Measurements from ENCODE around the gene CLEC2A. TPM values are rescaled to one million over a fixed set of nuclear protein-coding genes. Genes with fewer than 3 reads are reported as not detected.

The CLEC2A gene
- total RNA-seq, 2 experiments from 2014 or later, result not detected

DNA sequence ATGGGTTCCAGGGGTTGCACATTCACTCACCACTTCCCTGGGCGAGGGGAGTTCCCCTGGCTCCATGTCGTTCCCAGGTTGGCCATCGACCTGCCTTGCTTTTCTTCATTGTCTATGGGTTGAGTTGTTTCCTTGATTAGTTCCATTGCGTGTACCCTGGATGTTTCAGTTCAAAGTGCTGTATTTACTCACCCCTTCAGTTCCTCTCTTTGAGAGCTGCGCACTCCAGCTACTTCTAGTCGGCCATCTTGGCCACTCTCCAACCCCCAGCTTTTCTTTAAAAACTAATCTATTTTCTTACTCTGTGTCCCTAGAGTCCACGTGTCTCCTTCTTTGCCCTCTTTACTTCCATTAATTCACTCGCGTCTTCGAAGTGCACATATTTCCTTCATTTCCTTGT lies 11.7 kb downstream of the CLEC2A start:
- ChIA-PET CTCF (ENCODE audit: unreplicated experiment) (no interaction called here), POLR2A (interaction anchor here (1.5 kb wide), 1 partner anchor 90 kb away, joined by 5 read pairs; no protein-coding TSS in a partner anchor)
- H3K4me1 ChIP-seq (ENCODE audit: insufficient read depth, low read length, poor library complexity, severe bottlenecking), result no peaks in the 10 kb centered on the region
- no peaks in the 10 kb centered on the region for H3K79me2 ChIP-seq (ENCODE audit: insufficient read depth, low read depth, low read length)
- no peak overlapping the region for H2AFZ ChIP-seq (ENCODE audit: low read length)
- H3K27ac ChIP-seq (ENCODE audit: low read depth, low read length, poor library complexity, severe bottlenecking), result no peak overlapping the region
- H3K9me2 ChIP-seq (ENCODE audit: insufficient read depth, low read length), result no peaks in the 10 kb centered on the region
- H3K9me3 ChIP-seq (ENCODE audit: low read length), result no peaks in the 10 kb centered on the region
- no peaks in the 10 kb centered on the region for H3K36me3 ChIP-seq (ENCODE audit: insufficient read depth, low read length)
- intact Hi-C loops (cut with micrococcal nuclease; ENCODE audit: unreplicated experiment), result loop anchor here (10.0 kb wide), 1 partner anchor 224 kb away; no protein-coding TSS in a partner anchor
- TF ChIP-seq EZH2phosphoT487 (IDR thresholded peaks at IDR 0.05; ENCODE audit: borderline replicate concordance, low read depth, low read length), result no peak
- TF ChIP-seq, protein P1, sequence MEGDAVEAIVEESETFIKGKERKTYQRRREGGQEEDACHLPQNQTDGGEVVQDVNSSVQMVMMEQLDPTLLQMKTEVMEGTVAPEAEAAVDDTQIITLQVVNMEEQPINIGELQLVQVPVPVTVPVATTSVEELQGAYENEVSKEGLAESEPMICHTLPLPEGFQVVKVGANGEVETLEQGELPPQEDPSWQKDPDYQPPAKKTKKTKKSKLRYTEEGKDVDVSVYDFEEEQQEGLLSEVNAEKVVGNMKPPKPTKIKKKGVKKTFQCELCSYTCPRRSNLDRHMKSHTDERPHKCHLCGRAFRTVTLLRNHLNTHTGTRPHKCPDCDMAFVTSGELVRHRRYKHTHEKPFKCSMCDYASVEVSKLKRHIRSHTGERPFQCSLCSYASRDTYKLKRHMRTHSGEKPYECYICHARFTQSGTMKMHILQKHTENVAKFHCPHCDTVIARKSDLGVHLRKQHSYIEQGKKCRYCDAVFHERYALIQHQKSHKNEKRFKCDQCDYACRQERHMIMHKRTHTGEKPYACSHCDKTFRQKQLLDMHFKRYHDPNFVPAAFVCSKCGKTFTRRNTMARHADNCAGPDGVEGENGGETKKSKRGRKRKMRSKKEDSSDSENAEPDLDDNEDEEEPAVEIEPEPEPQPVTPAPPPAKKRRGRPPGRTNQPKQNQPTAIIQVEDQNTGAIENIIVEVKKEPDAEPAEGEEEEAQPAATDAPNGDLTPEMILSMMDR (conservative IDR thresholded peaks at IDR 0.05; ENCODE audit: low read length), result no peak
- no peaks in the 10 kb centered on the region for H4K20me1 ChIP-seq (ENCODE audit: insufficient read depth, low read length)
- H3K4me2 ChIP-seq (ENCODE audit: low read length), result no peak overlapping the region
- BruUV-seq (replicated peaks), result no TSS peak
- no peak for DNase-seq (ENCODE audit: low spot score)
- H3K4me3 ChIP-seq (ENCODE audit: low read depth, low read length, poor library complexity, severe bottlenecking), result no peak overlapping the region

DNA sequence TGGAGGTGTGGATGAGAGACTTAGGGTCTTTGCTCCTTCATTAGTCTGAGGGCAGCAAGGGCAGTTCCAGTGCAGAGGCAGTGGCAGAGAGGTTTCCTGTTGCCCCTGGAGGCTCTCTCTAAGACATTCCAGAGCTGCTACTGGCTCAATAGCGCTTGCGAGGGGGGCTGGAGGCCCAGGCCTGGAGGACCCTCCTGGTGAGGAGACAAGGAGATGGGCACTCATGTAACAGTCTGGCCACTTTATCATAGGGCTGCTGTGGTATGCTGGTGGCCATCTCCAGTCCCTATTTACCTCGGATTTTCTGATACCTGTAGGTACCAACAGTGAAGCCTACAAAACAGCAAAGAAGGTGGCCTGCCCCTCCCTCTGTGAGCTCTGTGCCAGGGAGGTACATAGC lies 12.7 kb downstream of the CLEC2A start:
- BruUV-seq (replicated peaks), result no TSS peak
- ChIA-PET CTCF (ENCODE audit: unreplicated experiment) (no interaction called here), POLR2A (interaction anchor here (0.7 to 1.5 kb wide), 2 partner anchors 89 to 159 kb away, joined by 3 to 5 read pairs; partner anchors contain the start of gene CD69)
- Histone ChIP-seq H2AFZ (ENCODE audit: low read length) (no peak overlapping the region), H3K79me2 (ENCODE audit: insufficient read depth, low read depth, low read length) (no peaks in the 10 kb centered on the region), H3K27ac (ENCODE audit: low read depth, low read length, poor library complexity, severe bottlenecking) (no peak overlapping the region), H3K4me3 (ENCODE audit: low read depth, low read length, poor library complexity, severe bottlenecking) (no peak overlapping the region), H3K9me2 (ENCODE audit: insufficient read depth, low read length) (no peaks in the 10 kb centered on the region), H3K4me1 (ENCODE audit: insufficient read depth, low read length, poor library complexity, severe bottlenecking) (no peaks in the 10 kb centered on the region), H3K9me3 (ENCODE audit: low read length) (no peaks in the 10 kb centered on the region), H3K36me3 (ENCODE audit: insufficient read depth, low read length) (no peaks in the 10 kb centered on the region), H3K4me2 (ENCODE audit: low read length) (no peak overlapping the region), H4K20me1 (ENCODE audit: insufficient read depth, low read length) (no peaks in the 10 kb centered on the region)
- DNase-seq (ENCODE audit: low spot score), result no peak
- TF ChIP-seq, protein P1 (conservative IDR thresholded peaks at IDR 0.05; ENCODE audit: low read length), result no peak
- TF ChIP-seq EZH2phosphoT487 (IDR thresholded peaks at IDR 0.05; ENCODE audit: borderline replicate concordance, low read depth, low read length), result no peak
- intact Hi-C loops (cut with micrococcal nuclease; ENCODE audit: unreplicated experiment), result no loop called here

DNA sequence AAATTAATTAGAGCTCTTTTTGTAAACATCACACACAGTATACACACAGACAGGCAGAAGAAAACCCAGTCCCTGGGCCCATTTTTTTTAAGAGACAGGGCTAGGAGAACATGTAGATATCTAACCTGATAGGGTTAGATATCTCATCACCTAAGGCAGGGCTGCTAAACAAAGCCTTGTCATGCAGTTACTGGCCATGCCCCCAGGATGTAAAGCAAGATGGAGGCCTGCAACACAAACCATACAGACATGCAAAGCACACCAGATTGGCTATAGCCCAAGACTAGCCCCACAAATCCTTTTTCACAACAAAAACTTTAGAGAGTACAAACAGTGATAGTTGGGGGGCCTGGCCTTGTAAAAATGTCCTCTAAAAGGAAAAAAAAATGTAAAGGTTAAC lies 20.5 kb downstream of the CLEC2A start:
- no peaks in the 10 kb centered on the region for H3K36me3 ChIP-seq (ENCODE audit: insufficient read depth, low read length)
- CTCF ChIA-PET (ENCODE audit: unreplicated experiment), result no interaction called here
- TF ChIP-seq, protein P1 (conservative IDR thresholded peaks at IDR 0.05; ENCODE audit: low read length), result no peak
- TF ChIP-seq EZH2phosphoT487 (IDR thresholded peaks at IDR 0.05; ENCODE audit: borderline replicate concordance, low read depth, low read length), result no peak
- intact Hi-C loops (cut with micrococcal nuclease; ENCODE audit: unreplicated experiment), result no loop called here
- no peak overlapping the region for H3K4me3 ChIP-seq (ENCODE audit: low read depth, low read length, poor library complexity, severe bottlenecking)
- H3K79me2 ChIP-seq (ENCODE audit: insufficient read depth, low read depth, low read length), result no peaks in the 10 kb centered on the region
- no peaks in the 10 kb centered on the region for H3K9me2 ChIP-seq (ENCODE audit: insufficient read depth, low read length)
- peaks cover 15% of the 10 kb centered on the region; the same call in 1 of the 2 replicates for H3K9me3 ChIP-seq (ENCODE audit: low read length)
- no peak overlapping the region for H3K27ac ChIP-seq (ENCODE audit: low read depth, low read length, poor library complexity, severe bottlenecking)
- H3K4me2 ChIP-seq (ENCODE audit: low read length), result no peak overlapping the region
- POLR2A ChIA-PET, result no interaction called here
- H2AFZ ChIP-seq (ENCODE audit: low read length), result no peak overlapping the region
- DNase-seq (ENCODE audit: low spot score), result no peak
- no TSS peak for BruUV-seq (replicated peaks)
- H3K4me1 ChIP-seq (ENCODE audit: insufficient read depth, low read length, poor library complexity, severe bottlenecking), result no peaks in the 10 kb centered on the region
- H4K20me1 ChIP-seq (ENCODE audit: insufficient read depth, low read length), result no peaks in the 10 kb centered on the region

All from OCI-LY7 (cell line).